ENCODE results near the gene STAMBP.
"Not testable (repeated sequence)": the region's sequence is repeated elsewhere in the genome, so short reads cannot be mapped to it uniquely, and the experiment has no call there.

The STAMBP gene

DNA sequence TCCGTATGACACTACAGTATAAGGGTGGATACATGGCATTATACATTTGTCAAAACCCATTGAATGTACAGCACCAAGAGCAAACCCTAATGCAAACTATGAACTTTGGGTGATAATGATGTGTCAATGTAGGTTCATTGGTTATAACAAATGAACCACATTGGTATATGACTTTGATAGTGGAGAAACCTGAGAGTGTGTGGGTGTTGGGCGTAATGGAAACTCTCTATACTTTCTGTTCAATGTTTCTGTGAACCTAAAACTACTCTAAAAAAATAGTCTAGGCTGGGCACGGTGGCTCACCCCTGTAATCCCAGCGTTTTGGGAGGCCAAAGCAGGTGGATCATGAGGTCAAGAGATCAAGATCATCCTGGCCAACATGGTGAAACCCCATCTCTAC is 57.6 kb downstream of the STAMBP start:
- TF ChIP-seq FOXP2 (optimal IDR thresholded peaks at IDR 0.05; ENCODE audit: control extremely low read depth, extremely low read length, insufficient read depth) (no peak), POLR2AphosphoS5 (IDR thresholded peaks at IDR 0.05; ENCODE audit: borderline replicate concordance, low read depth, low read length) (no peak), EZH2 (IDR thresholded peaks at IDR 0.05) (no peak)

DNA sequence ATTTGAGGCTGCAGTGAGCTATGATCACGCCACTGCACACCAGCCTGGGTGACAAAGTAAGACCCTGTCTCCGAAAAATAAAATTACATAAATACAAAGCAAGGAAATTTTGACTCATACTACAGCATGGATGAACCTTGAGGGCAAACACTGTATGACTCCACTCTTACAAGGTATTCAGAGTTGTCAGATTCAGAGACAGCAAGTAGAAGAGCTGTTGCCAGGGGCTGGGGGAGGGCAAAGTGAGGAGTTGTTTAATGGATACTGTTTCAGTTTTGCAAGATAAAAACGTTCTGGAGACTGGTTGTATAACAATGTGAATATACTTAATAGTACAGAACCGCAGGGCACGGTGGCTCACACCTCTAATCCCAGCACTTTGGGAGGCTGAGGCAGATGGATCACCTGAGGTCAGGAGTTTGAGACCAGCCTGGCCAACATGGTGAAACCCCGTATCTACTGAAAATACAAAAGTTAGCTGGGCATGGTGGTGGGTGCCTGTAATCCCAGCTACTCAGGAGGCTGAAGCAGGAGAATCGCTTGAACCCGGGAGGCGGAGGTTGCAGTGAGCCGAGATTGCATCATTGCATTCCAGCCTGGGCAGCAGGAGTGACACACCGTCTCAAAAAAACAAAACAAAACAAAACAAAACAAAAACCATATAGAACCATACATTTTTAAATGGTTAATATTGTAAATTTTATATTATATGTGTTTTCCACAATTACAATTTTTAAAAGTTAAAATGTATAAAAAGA is 59.0 kb downstream of the STAMBP start:
- H3K9me3 ChIP-seq (ENCODE audit: low read depth, low read length); H3K36me3 ChIP-seq (ENCODE audit: insufficient read depth, low read length); H3K27ac ChIP-seq; H3K9ac ChIP-seq (ENCODE audit: insufficient read length); DNase-seq (ENCODE audit: low read depth, low spot score); H3K4me3 ChIP-seq: not testable (repeated sequence)

More for the DNA sequence above, 57.6 kb downstream of the STAMBP start:
- H3K27ac ChIP-seq = no peak overlapping the region
- no peak for DNase-seq (ENCODE audit: low read depth, low spot score)
- H3K4me3 ChIP-seq = no peak overlapping the region
- H3K9me3 ChIP-seq (ENCODE audit: low read depth, low read length) = no peaks in the 10 kb centered on the region
- no peak overlapping the region for H3K9ac ChIP-seq (ENCODE audit: insufficient read length)
- no peaks in the 10 kb centered on the region for H3K36me3 ChIP-seq (ENCODE audit: insufficient read depth, low read length)

- no peaks in the 10 kb centered on the region for H3K9me3 ChIP-seq (ENCODE audit: low read depth, low read length)
- no peak for DNase-seq (ENCODE audit: low read depth, low spot score)
- H3K9ac ChIP-seq (ENCODE audit: insufficient read length) = no peak overlapping the region
- H3K36me3 ChIP-seq (ENCODE audit: insufficient read depth, low read length) = no peaks in the 10 kb centered on the region
- TF ChIP-seq FOXP2 (optimal IDR thresholded peaks at IDR 0.05; ENCODE audit: control extremely low read depth, extremely low read length, insufficient read depth) (no peak), POLR2AphosphoS5 (IDR thresholded peaks at IDR 0.05; ENCODE audit: borderline replicate concordance, low read depth, low read length) (no peak), EZH2 (IDR thresholded peaks at IDR 0.05) (no peak)
- H3K27ac ChIP-seq = no peak overlapping the region
- no peak overlapping the region for H3K4me3 ChIP-seq
These were observed 59.6 kb downstream of the STAMBP start for GRCh38 chr2:73888388-73888787.

- no peaks in the 10 kb centered on the region for H3K36me3 ChIP-seq (ENCODE audit: insufficient read depth, low read length)
- no peak for DNase-seq (ENCODE audit: low read depth, low spot score)
- H3K9me3 ChIP-seq (ENCODE audit: low read depth, low read length) = no peaks in the 10 kb centered on the region
- H3K4me3 ChIP-seq = no peak overlapping the region
- no peak for TF ChIP-seq FOXP2 (optimal IDR thresholded peaks at IDR 0.05; ENCODE audit: control extremely low read depth, extremely low read length, insufficient read depth)
- no peak for TF ChIP-seq EZH2 (IDR thresholded peaks at IDR 0.05)
- TF ChIP-seq POLR2AphosphoS5 (IDR thresholded peaks at IDR 0.05; ENCODE audit: borderline replicate concordance, low read depth, low read length) = no peak
- H3K27ac ChIP-seq = no peak overlapping the region
- no peak overlapping the region for H3K9ac ChIP-seq (ENCODE audit: insufficient read length)
These were observed 60.4 kb downstream of the STAMBP start for GRCh38 chr2:73889206-73889605.

- H3K9me3 ChIP-seq (ENCODE audit: low read depth, low read length) = no peaks in the 10 kb centered on the region
- no peaks in the 10 kb centered on the region for H3K36me3 ChIP-seq (ENCODE audit: insufficient read depth, low read length)
- no peak overlapping the region for H3K9ac ChIP-seq (ENCODE audit: insufficient read length)
- DNase-seq (ENCODE audit: low read depth, low spot score) = no peak
- TF ChIP-seq EZH2 (IDR thresholded peaks at IDR 0.05) = no peak
- TF ChIP-seq FOXP2 (optimal IDR thresholded peaks at IDR 0.05; ENCODE audit: control extremely low read depth, extremely low read length, insufficient read depth) = no peak
- no peak for TF ChIP-seq POLR2AphosphoS5 (IDR thresholded peaks at IDR 0.05; ENCODE audit: borderline replicate concordance, low read depth, low read length)
- no peak overlapping the region for H3K4me3 ChIP-seq
- H3K27ac ChIP-seq = no peak overlapping the region
These were observed 61.7 kb downstream of the STAMBP start for GRCh38 chr2:73890301-73891092.

- Histone ChIP-seq H3K4me3 (no peak overlapping the region), H3K36me3 (ENCODE audit: insufficient read depth, low read length) (no peaks in the 10 kb centered on the region), H3K9me3 (ENCODE audit: low read depth, low read length) (no peaks in the 10 kb centered on the region), H3K27ac (no peak overlapping the region), H3K9ac (ENCODE audit: insufficient read length) (no peak overlapping the region)
- TF ChIP-seq EZH2 (IDR thresholded peaks at IDR 0.05) = no peak
- TF ChIP-seq POLR2AphosphoS5 (IDR thresholded peaks at IDR 0.05; ENCODE audit: borderline replicate concordance, low read depth, low read length) = no peak
- TF ChIP-seq FOXP2 (optimal IDR thresholded peaks at IDR 0.05; ENCODE audit: control extremely low read depth, extremely low read length, insufficient read depth) = no peak
- DNase-seq (ENCODE audit: low read depth, low spot score) = no peak
These were observed 62.6 kb downstream of the STAMBP start for GRCh38 chr2:73891276-73891901.

GRCh38 chr2:73892631-73893329 is 64.0 kb downstream of the STAMBP start, which contains the start of gene ACTG2:
Gene ACTG2, plus strand, starts transcription at chr2:73893008. Its CDS starts 8,304 bp downstream, at chr2:73901312.
- H3K9ac ChIP-seq (ENCODE audit: insufficient read length) = peak within 1 kb of the TSS; percentile 66
- peak within 1 kb of the TSS; percentile 40 for H3K27ac ChIP-seq
- TF ChIP-seq POLR2AphosphoS5 (IDR thresholded peaks at IDR 0.05; ENCODE audit: borderline replicate concordance, low read depth, low read length) (no peak), EZH2 (IDR thresholded peaks at IDR 0.05) (no peak), FOXP2 (optimal IDR thresholded peaks at IDR 0.05; ENCODE audit: control extremely low read depth, extremely low read length, insufficient read depth) (no peak)
- DNase-seq (ENCODE audit: low read depth, low spot score) = no peak
- peak within 1 kb of the TSS; percentile 53 for H3K4me3 ChIP-seq
- no peaks in the 10 kb centered on the region for H3K9me3 ChIP-seq (ENCODE audit: low read depth, low read length)
- H3K36me3 ChIP-seq (ENCODE audit: insufficient read depth, low read length) = no peaks in the 10 kb centered on the region
